ENCODE data around the gene ARMH3.

The ARMH3 gene

GRCh38 chr10:101932183-101932582 lies 123.8 kb downstream of the ARMH3 start:
- Mint-ChIP-seq H3K27me3 (ENCODE audit: low read depth) (no peaks in the 10 kb centered on the region), H3K27ac (no peak overlapping the region), H3K36me3 (ENCODE audit: low read depth) (peaks cover 6% of the 10 kb centered on the region), H3K4me1 (ENCODE audit: low read depth) (no peaks in the 10 kb centered on the region), H3K9me3 (no peaks in the 10 kb centered on the region), H3K4me3 (no peak overlapping the region)
- DNase-seq (ENCODE audit: low spot score): no peak

DNA sequence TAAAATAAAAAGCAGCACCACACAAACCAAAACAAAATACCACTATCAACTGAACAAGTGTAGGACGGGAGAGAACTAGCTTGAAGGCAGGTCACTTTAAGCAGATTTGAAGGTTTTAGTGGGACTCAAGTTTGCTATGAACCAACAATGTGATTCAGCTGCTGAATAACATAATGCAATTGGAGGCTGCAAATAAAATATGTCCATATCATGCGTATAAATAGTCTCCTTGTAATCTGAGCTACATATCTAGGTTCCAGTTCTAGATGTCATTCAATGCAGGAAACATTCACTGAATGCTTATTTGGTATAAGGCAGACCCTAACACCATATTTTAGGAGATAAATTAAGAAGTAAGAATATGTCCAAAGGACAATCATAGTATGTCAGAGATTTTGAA lies 130.9 kb downstream of the ARMH3 start:
- Mint-ChIP-seq H3K4me1 (ENCODE audit: low read depth) (peaks cover 8% of the 10 kb centered on the region), H3K9me3 (no peaks in the 10 kb centered on the region), H3K27me3 (ENCODE audit: low read depth) (no peaks in the 10 kb centered on the region), H3K27ac (no peak overlapping the region), H3K4me3 (no peak overlapping the region), H3K36me3 (ENCODE audit: low read depth) (peaks cover 1% of the 10 kb centered on the region)
- no peak for DNase-seq (ENCODE audit: low spot score)

- H3K4me1 Mint-ChIP-seq (ENCODE audit: low read depth): peaks cover 8% of the 10 kb centered on the region
- no peaks in the 10 kb centered on the region for H3K9me3 Mint-ChIP-seq
- H3K4me3 Mint-ChIP-seq: no peak overlapping the region
- H3K36me3 Mint-ChIP-seq (ENCODE audit: low read depth): peaks cover 1% of the 10 kb centered on the region
- H3K27ac Mint-ChIP-seq: no peak overlapping the region
- no peaks in the 10 kb centered on the region for H3K27me3 Mint-ChIP-seq (ENCODE audit: low read depth)
- no peak for DNase-seq (ENCODE audit: low spot score)
These were observed 132.7 kb downstream of the ARMH3 start for GRCh38 chr10:101923256-101923655.

GRCh38 chr10:101922846-101923245 lies 133.1 kb downstream of the ARMH3 start:
- Mint-ChIP-seq H3K27ac (no peak overlapping the region), H3K9me3 (no peaks in the 10 kb centered on the region), H3K4me1 (ENCODE audit: low read depth) (peaks cover 8% of the 10 kb centered on the region), H3K4me3 (no peak overlapping the region), H3K36me3 (ENCODE audit: low read depth) (peaks cover 1% of the 10 kb centered on the region), H3K27me3 (ENCODE audit: low read depth) (no peaks in the 10 kb centered on the region)
- no peak for DNase-seq (ENCODE audit: low spot score)

- H3K27me3 Mint-ChIP-seq (ENCODE audit: low read depth): no peaks in the 10 kb centered on the region
These were observed 135.4 kb downstream of the ARMH3 start for GRCh38 chr10:101920546-101920945.

GRCh38 chr10:101919026-101919770 lies 136.8 kb downstream of the ARMH3 start:
- Mint-ChIP-seq H3K9me3 (no peaks in the 10 kb centered on the region), H3K36me3 (ENCODE audit: low read depth) (peaks cover 1% of the 10 kb centered on the region), H3K4me1 (ENCODE audit: low read depth) (peaks cover 8% of the 10 kb centered on the region), H3K27ac (no peak overlapping the region), H3K27me3 (ENCODE audit: low read depth) (no peaks in the 10 kb centered on the region), H3K4me3 (no peak overlapping the region)
- no peak for DNase-seq (ENCODE audit: low spot score)

More at GRCh38 chr10:101920546-101920945, 135.4 kb downstream of the ARMH3 start:
- peaks cover 1% of the 10 kb centered on the region for H3K36me3 Mint-ChIP-seq (ENCODE audit: low read depth)
- peaks cover 8% of the 10 kb centered on the region for H3K4me1 Mint-ChIP-seq (ENCODE audit: low read depth)
- no peaks in the 10 kb centered on the region for H3K9me3 Mint-ChIP-seq
- DNase-seq (ENCODE audit: low spot score): no peak
- no peak overlapping the region for H3K4me3 Mint-ChIP-seq
- H3K27ac Mint-ChIP-seq: no peak overlapping the region

GRCh38 chr10:101912561-101913179 lies 143.3 kb downstream of the ARMH3 start:
- H3K9me3 Mint-ChIP-seq: no peaks in the 10 kb centered on the region
- H3K27me3 Mint-ChIP-seq (ENCODE audit: low read depth): no peaks in the 10 kb centered on the region
- no peak for DNase-seq (ENCODE audit: low spot score)
- H3K36me3 Mint-ChIP-seq (ENCODE audit: low read depth): no peaks in the 10 kb centered on the region
- no peak overlapping the region for H3K4me3 Mint-ChIP-seq
- no peaks in the 10 kb centered on the region for H3K4me1 Mint-ChIP-seq (ENCODE audit: low read depth)
- H3K27ac Mint-ChIP-seq: no peak overlapping the region

GRCh38 chr10:101906586-101907183 lies 149.3 kb downstream of the ARMH3 start:
- H3K4me3 Mint-ChIP-seq: no peak overlapping the region
- H3K27ac Mint-ChIP-seq: no peak overlapping the region
- no peak for DNase-seq (ENCODE audit: low spot score)
- H3K36me3 Mint-ChIP-seq (ENCODE audit: low read depth): peaks cover 2% of the 10 kb centered on the region
- no peaks in the 10 kb centered on the region for H3K9me3 Mint-ChIP-seq
- H3K27me3 Mint-ChIP-seq (ENCODE audit: low read depth): no peaks in the 10 kb centered on the region
- H3K4me1 Mint-ChIP-seq (ENCODE audit: low read depth): peaks cover 5% of the 10 kb centered on the region

DNA sequence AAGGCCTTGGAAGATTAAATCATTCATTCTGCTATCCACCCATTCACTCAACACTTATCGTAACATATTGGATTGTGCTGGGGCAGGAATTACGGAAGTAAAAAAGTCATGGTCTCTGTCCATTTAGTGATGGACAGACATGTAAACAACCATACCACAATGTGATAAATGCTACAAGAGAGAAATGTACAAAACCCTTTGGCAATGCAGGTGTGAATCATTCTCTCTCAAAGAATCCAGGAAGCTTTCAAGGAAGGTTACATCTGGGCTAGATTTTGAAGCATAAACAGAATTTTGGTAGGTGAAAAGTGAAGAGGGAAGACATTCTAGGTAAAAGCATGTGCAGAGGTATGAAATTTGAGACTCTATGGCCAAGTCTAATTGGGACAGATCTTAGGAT lies 150.7 kb downstream of the ARMH3 start:
- Mint-ChIP-seq H3K27me3 (ENCODE audit: low read depth) (no peaks in the 10 kb centered on the region), H3K4me3 (no peak overlapping the region), H3K27ac (no peak overlapping the region), H3K4me1 (ENCODE audit: low read depth) (peaks cover 5% of the 10 kb centered on the region), H3K9me3 (no peaks in the 10 kb centered on the region), H3K36me3 (ENCODE audit: low read depth) (peaks cover 2% of the 10 kb centered on the region)
- DNase-seq (ENCODE audit: low spot score): no peak

DNA sequence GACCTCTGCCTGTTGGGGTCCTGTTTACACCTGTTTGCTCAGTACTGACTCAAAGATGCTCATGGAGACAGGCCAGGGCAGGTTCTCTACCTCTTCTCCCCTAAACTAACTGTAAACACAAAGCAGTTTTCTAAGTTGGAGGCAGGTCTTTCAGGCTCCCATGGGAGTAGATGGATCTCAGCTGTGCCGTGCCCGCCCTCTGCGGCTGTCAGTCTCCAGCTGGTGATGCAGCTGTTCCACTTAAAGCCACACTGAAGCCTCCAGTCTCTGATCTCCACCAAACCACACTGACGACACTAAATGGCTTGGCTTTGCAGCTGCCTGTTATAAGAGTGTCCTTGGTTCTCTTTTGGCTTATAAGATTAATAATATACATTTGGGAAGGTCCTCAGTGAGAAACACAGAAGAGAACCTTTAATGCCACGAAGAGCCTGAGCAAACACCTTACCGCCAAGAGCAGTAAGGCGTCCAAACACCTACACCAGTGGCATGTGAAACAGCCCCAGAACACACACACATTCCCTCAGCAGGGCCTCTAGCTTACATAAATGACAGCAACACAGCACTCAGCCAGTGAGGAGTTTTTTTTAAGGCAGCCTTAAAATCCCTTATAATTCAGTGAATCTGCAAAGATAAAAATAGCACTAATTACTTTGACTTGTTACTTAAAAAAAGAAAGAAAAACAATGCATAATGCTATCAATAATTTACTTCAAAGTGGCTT lies 152.0 kb downstream of the ARMH3 start:
- no peaks in the 10 kb centered on the region for H3K27me3 Mint-ChIP-seq (ENCODE audit: low read depth)
- no peak overlapping the region for H3K4me3 Mint-ChIP-seq
- peaks cover 2% of the 10 kb centered on the region for H3K36me3 Mint-ChIP-seq (ENCODE audit: low read depth)
- no peaks in the 10 kb centered on the region for H3K9me3 Mint-ChIP-seq
- H3K4me1 Mint-ChIP-seq (ENCODE audit: low read depth): peaks cover 5% of the 10 kb centered on the region
- DNase-seq (ENCODE audit: low spot score): no peak
- no peak overlapping the region for H3K27ac Mint-ChIP-seq

DNA sequence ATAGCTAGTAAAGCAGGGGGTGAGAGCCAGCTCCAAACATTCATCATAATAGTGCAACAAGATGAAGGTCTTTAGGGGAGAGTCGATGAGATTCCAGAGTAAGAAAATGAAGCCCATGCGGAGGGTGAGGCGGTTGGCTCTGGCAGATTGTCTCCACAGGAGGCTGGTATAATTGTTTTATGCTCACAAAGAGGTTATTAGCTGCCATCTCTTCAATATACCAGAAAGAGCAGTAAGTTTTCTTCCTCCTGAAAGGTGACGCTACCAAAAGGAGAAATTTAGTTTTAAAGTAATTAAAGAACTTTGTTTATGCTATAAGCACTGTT lies 153.2 kb downstream of the ARMH3 start:
- peaks cover 2% of the 10 kb centered on the region for H3K36me3 Mint-ChIP-seq (ENCODE audit: low read depth)
- H3K27ac Mint-ChIP-seq: no peak overlapping the region
- peaks cover 5% of the 10 kb centered on the region for H3K4me1 Mint-ChIP-seq (ENCODE audit: low read depth)
- no peak for DNase-seq (ENCODE audit: low spot score)
- H3K4me3 Mint-ChIP-seq: no peak overlapping the region
- no peaks in the 10 kb centered on the region for H3K9me3 Mint-ChIP-seq
- no peaks in the 10 kb centered on the region for H3K27me3 Mint-ChIP-seq (ENCODE audit: low read depth)

- Mint-ChIP-seq H3K27me3 (ENCODE audit: low read depth) (no peaks in the 10 kb centered on the region), H3K27ac (no peak overlapping the region), H3K36me3 (ENCODE audit: low read depth) (peaks cover 2% of the 10 kb centered on the region), H3K4me1 (ENCODE audit: low read depth) (peaks cover 5% of the 10 kb centered on the region), H3K9me3 (no peaks in the 10 kb centered on the region), H3K4me3 (no peak overlapping the region)
- DNase-seq (ENCODE audit: low spot score): no peak
These were observed 153.7 kb downstream of the ARMH3 start for GRCh38 chr10:101902032-101902819.

DNA sequence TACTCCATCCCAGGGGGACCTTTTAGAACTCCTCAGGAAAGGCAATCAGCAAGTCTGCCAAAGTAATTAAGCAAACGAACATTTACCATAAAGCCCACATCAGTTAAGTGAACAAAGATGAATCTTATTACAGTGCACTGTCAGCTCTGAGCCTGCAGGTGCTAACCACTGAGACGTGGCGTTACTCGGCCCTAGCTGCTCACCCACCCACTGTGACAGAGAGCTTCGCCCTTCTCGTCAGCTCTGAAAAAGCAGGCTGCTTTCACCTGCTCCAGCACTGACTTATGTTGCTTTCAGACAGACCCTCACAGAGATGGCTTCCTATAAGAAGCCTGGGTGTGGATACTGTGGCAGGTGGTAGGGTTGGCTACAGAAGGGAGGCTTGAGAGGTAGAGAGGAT lies 154.6 kb downstream of the ARMH3 start:
- no peak overlapping the region for H3K27ac Mint-ChIP-seq
- H3K27me3 Mint-ChIP-seq (ENCODE audit: low read depth): no peaks in the 10 kb centered on the region
- H3K36me3 Mint-ChIP-seq (ENCODE audit: low read depth): peaks cover 2% of the 10 kb centered on the region
- DNase-seq (ENCODE audit: low spot score): no peak
- H3K9me3 Mint-ChIP-seq: no peaks in the 10 kb centered on the region
- no peak overlapping the region for H3K4me3 Mint-ChIP-seq
- peaks cover 5% of the 10 kb centered on the region for H3K4me1 Mint-ChIP-seq (ENCODE audit: low read depth)

Data from T-helper 2 cell treated with Interferon-gamma antibody and Interleukin-4, amounts not matched to agents 5 μg/mL and 100 μg/mL, for 36 hours (primary cell).